ENCODE data around the gene AUTS2. TPM values are rescaled to one million over a fixed set of nuclear protein-coding genes. Genes with fewer than 3 reads are reported as not detected.

The AUTS2 gene
- total RNA-seq, 1 experiment from 2014 or later, result 256 TPM

DNA sequence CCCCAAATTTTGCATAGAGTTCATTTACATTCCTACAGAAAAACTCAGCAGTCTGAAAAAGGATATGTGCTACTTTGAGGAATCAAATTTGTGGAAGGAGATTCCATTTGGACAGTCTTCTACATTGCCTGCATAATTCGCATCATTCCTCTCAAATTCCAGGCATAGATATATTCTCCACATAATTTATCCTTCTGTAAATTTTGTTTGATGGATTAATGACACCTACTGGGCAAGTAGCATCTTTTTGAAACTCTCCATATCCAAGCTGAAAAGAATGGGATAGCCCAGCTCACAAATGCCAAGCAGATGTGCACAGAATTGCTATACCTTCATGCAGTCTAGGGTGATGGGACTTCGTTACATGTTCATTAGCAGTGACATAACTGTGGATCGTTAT lies 515.3 kb downstream of the AUTS2 start:
- DNase-seq, result no peak
- H3K4me1 ChIP-seq (ENCODE audit: insufficient read depth, low read length), result no peaks in the 10 kb centered on the region

More for the DNA sequence above, 515.3 kb downstream of the AUTS2 start:
- H4K91ac ChIP-seq (ENCODE audit: insufficient read length, low read depth, low read length), result no peak overlapping the region
- H3K23ac ChIP-seq (ENCODE audit: insufficient read length, low read depth, low read length), result no peak overlapping the region
- H4K5ac ChIP-seq (ENCODE audit: insufficient read length, low read depth, low read length), result no peak overlapping the region
- H3K27ac ChIP-seq (ENCODE audit: insufficient read length, low read depth, low read length), result no peak overlapping the region
- no peaks in the 10 kb centered on the region for H3K23me2 ChIP-seq (ENCODE audit: insufficient read length, low read depth, low read length, poor library complexity, severe bottlenecking)
- no peak overlapping the region for H2BK15ac ChIP-seq (ENCODE audit: low read depth, low read length)
- no peak overlapping the region for H3T11ph ChIP-seq (ENCODE audit: low read length)
- no peak overlapping the region for H2AFZ ChIP-seq (ENCODE audit: low read length)
- H2BK5ac ChIP-seq (ENCODE audit: insufficient read length, low read length), result no peak overlapping the region
- Mint-ChIP-seq H3K4me1 (peaks cover 25 to 27% of the 10 kb centered on the region in 2 experiments), H3K36me3 (ENCODE audit: insufficient read depth in 1 of 3, low read depth in 3 of 3) (no peaks in the 10 kb centered on the region), H3K4me3 (no peak overlapping the region), H3K27me3 (ENCODE audit: low read depth) (no peaks in the 10 kb centered on the region), H3K27ac (no peak overlapping the region), H3K9me3 (no peaks in the 10 kb centered on the region)
- H3K14ac ChIP-seq (ENCODE audit: insufficient read depth, low read length), result no peak overlapping the region
- TF ChIP-seq, protein P1, sequence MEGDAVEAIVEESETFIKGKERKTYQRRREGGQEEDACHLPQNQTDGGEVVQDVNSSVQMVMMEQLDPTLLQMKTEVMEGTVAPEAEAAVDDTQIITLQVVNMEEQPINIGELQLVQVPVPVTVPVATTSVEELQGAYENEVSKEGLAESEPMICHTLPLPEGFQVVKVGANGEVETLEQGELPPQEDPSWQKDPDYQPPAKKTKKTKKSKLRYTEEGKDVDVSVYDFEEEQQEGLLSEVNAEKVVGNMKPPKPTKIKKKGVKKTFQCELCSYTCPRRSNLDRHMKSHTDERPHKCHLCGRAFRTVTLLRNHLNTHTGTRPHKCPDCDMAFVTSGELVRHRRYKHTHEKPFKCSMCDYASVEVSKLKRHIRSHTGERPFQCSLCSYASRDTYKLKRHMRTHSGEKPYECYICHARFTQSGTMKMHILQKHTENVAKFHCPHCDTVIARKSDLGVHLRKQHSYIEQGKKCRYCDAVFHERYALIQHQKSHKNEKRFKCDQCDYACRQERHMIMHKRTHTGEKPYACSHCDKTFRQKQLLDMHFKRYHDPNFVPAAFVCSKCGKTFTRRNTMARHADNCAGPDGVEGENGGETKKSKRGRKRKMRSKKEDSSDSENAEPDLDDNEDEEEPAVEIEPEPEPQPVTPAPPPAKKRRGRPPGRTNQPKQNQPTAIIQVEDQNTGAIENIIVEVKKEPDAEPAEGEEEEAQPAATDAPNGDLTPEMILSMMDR (conservative IDR thresholded peaks at IDR 0.05), result no peak
- H3K79me2 ChIP-seq (ENCODE audit: insufficient read depth, low read length), result no peaks in the 10 kb centered on the region
- H3K56ac ChIP-seq (ENCODE audit: insufficient read length, low read depth, low read length), result no peak overlapping the region
- H3K79me1 ChIP-seq (ENCODE audit: insufficient read depth, low read depth, low read length, poor library complexity, severe bottlenecking), result no peaks in the 10 kb centered on the region
- H3K4me2 ChIP-seq (ENCODE audit: insufficient read depth, insufficient read length, low read length), result no peak overlapping the region
- H3K18ac ChIP-seq (ENCODE audit: insufficient read length, low read depth, low read length), result no peak overlapping the region
- H3K4ac ChIP-seq (ENCODE audit: low read depth, low read length), result no peak overlapping the region
- no peak overlapping the region for H3K9ac ChIP-seq (ENCODE audit: extremely low read depth, insufficient read length, low read length)
- H2BK20ac ChIP-seq (ENCODE audit: low read depth, low read length, poor library complexity, severe bottlenecking), result no peak overlapping the region
- WGBS (ENCODE audit: extremely low coverage, insufficient read length, low lambda C conversion rate), result no CpG with 5 or more reads among the region's 3 CpGs
- H3K27me3 ChIP-seq (ENCODE audit: insufficient read depth, low read length), result no peaks in the 10 kb centered on the region
- H2BK12ac ChIP-seq (ENCODE audit: insufficient read length, low read depth, low read length), result no peak overlapping the region
- no peak overlapping the region for H2AK5ac ChIP-seq (ENCODE audit: insufficient read length, low read length)
- no peak overlapping the region for H4K8ac ChIP-seq (replicated peaks; ENCODE audit: insufficient read length, low read depth, low read length)
- H4K20me1 ChIP-seq (ENCODE audit: control insufficient read depth, insufficient read depth, insufficient read length), result no peaks in the 10 kb centered on the region
- no peak overlapping the region for H2BK120ac ChIP-seq (ENCODE audit: low read depth, low read length, poor library complexity, severe bottlenecking)
- no peaks in the 10 kb centered on the region for H3K9me3 ChIP-seq (ENCODE audit: control insufficient read depth, low read depth, low read length)

Data from H9 (cell line).